HEK293 (cell line): ENCODE measurements around the gene FAM83E.

Experiments used
- CTCF ChIA-PET: fragments of 350-600 bp; formaldehyde crosslinking; extraction: SDS; loops from one replicate; lab custom pipeline; 2021; ENCODE audit warnings: antibody characterized with exemption; lab: Yijun Ruan, JAX
- POLR2A ChIA-PET: fragments of 300-600 bp; formaldehyde crosslinking; extraction: SDS; loops from one replicate; lab custom pipeline; 2020; ENCODE audit warnings: antibody characterized with exemption, inconsistent platforms; lab: Yijun Ruan, JAX
- H3K27ac ChIP-seq: fragments of 200-500 bp; sonication (Bioruptor generic); 2 replicates; pipeline ENCODE4 v1.5.1; 2014; ENCODE audit warnings: low read depth, low read length, control low read depth, inconsistent platforms; ENCODE audit errors: extremely low read depth
- H3K36me3 ChIP-seq, 2 experiments: fragments of 200-500 bp in 1 of 2; sonication (Bioruptor generic) in 1 of 2; 1 replicate in 1 of 2; 2 replicates in 1 of 2; pipeline ENCODE4 v1.5.1; 2014 to 2017; ENCODE audit warnings: inconsistent platforms in 2 of 2, low read length in 2 of 2; ENCODE audit not compliant: control insufficient read depth in 2 of 2, insufficient read depth in 1 of 2
- H3K4me1 ChIP-seq: fragments of 200-500 bp; sonication (Bioruptor generic); 2 replicates; pipeline ENCODE4 v1.5.1; 2014; ENCODE audit warnings: mild to moderate bottlenecking, low read length, inconsistent platforms; ENCODE audit not compliant: control insufficient read depth, insufficient read depth
- H3K4me3 ChIP-seq: 2 replicates; pipeline ENCODE4 v1.5.1; 2011; ENCODE audit warnings: low read depth, mild to moderate bottlenecking, control low read depth, low read length, moderate library complexity
- H3K9me3 ChIP-seq: fragments of 200-500 bp; sonication (Bioruptor generic); 2 replicates; pipeline ENCODE4 v1.5.1; 2014; ENCODE audit warnings: low read depth, low read length, inconsistent platforms; ENCODE audit not compliant: control insufficient read depth, insufficient read depth
- GLIS1 ChIP-seq: fragments of 450-650 bp; formaldehyde crosslinking; IDR thresholded peaks from 2 replicates; pipeline ENCODE4 v1.5.1; 2016; ENCODE audit warnings: missing biosample characterization, missing genetic modification characterization
- KLF7 ChIP-seq: fragments of 450-650 bp; formaldehyde crosslinking; IDR thresholded peaks from 2 replicates; pipeline ENCODE4 v1.5.1; 2016; ENCODE audit warnings: missing biosample characterization, missing genetic modification characterization, borderline replicate concordance
- SCRT1 ChIP-seq: fragments of 450-650 bp; formaldehyde crosslinking; IDR thresholded peaks from 2 replicates; pipeline ENCODE4 v1.5.1; 2016; ENCODE audit warnings: missing biosample characterization, missing genetic modification characterization, borderline replicate concordance
- WT1 ChIP-seq: fragments of 450-650 bp; formaldehyde crosslinking; IDR thresholded peaks from 2 replicates; pipeline ENCODE4 v1.5.1; 2016; ENCODE audit warnings: missing biosample characterization, missing genetic modification characterization
- ZBTB1 ChIP-seq: fragments of 450-650 bp; formaldehyde crosslinking; IDR thresholded peaks from 2 replicates; pipeline ENCODE4 v1.5.1; 2016; ENCODE audit warnings: missing biosample characterization, missing genetic modification characterization
- ZBTB17 ChIP-seq: fragments of 450-650 bp; formaldehyde crosslinking; IDR thresholded peaks from 2 replicates; pipeline ENCODE4 v1.5.1; 2016; ENCODE audit warnings: missing biosample characterization, missing genetic modification characterization
- ZNF214 ChIP-seq: fragments of 450-650 bp; formaldehyde crosslinking; IDR thresholded peaks from 2 replicates; pipeline ENCODE4 v1.5.1; 2017; ENCODE audit warnings: missing biosample characterization, mild to moderate bottlenecking, missing genetic modification characterization, borderline replicate concordance
- ZNF239 ChIP-seq: fragments of 450-650 bp; formaldehyde crosslinking; IDR thresholded peaks from 2 replicates; pipeline ENCODE4 v1.5.1; 2016; ENCODE audit warnings: missing biosample characterization, missing genetic modification characterization
- ZNF510 ChIP-seq: fragments of 450-650 bp; formaldehyde crosslinking; IDR thresholded peaks from 2 replicates; pipeline ENCODE4 v1.5.1; 2018; ENCODE audit warnings: mild to moderate bottlenecking, missing genetic modification characterization, missing biosample characterization; ENCODE audit not compliant: insufficient replicate concordance
- ZNF544 ChIP-seq: fragments of 450-650 bp; formaldehyde crosslinking; IDR thresholded peaks from 2 replicates; pipeline ENCODE4 v1.5.0; 2017; ENCODE audit warnings: missing biosample characterization, missing genetic modification characterization
- ZNF561 ChIP-seq: fragments of 450-650 bp; IDR thresholded peaks from 2 replicates; pipeline ENCODE4 v1.5.1; 2018; ENCODE audit warnings: missing biosample characterization, missing genetic modification characterization, borderline replicate concordance
- ZNF600 ChIP-seq: fragments of 450-650 bp; formaldehyde crosslinking; IDR thresholded peaks from 2 replicates; pipeline ENCODE4 v1.5.1; 2016; ENCODE audit warnings: missing biosample characterization, missing genetic modification characterization
- ZNF670 ChIP-seq: fragments of 450-650 bp; formaldehyde crosslinking; IDR thresholded peaks from 2 replicates; pipeline ENCODE4 v1.5.1; 2016; ENCODE audit warnings: missing biosample characterization, missing genetic modification characterization, low read depth
- ZNF701 ChIP-seq: fragments of 450-650 bp; formaldehyde crosslinking; IDR thresholded peaks from 2 replicates; pipeline ENCODE4 v1.5.1; 2016; ENCODE audit warnings: missing biosample characterization, missing genetic modification characterization
- ZSCAN30 ChIP-seq: fragments of 450-650 bp; IDR thresholded peaks from 2 replicates; pipeline ENCODE4 v1.5.1; 2018; ENCODE audit warnings: missing biosample characterization, mild to moderate bottlenecking, missing genetic modification characterization, moderate library complexity
- ZXDB ChIP-seq: fragments of 450-650 bp; formaldehyde crosslinking; IDR thresholded peaks from 2 replicates; pipeline ENCODE4 v1.5.1; 2016; ENCODE audit warnings: missing biosample characterization, missing genetic modification characterization
- TF ChIP-seq, protein P1 (sequence below): fragments of 450-650 bp; formaldehyde crosslinking; IDR thresholded peaks from 2 replicates; pipeline ENCODE4 v1.5.1; 2016; ENCODE audit warnings: missing biosample characterization, missing genetic modification characterization, low read depth
- TF ChIP-seq, protein P2 (sequence below): fragments of 450-650 bp; formaldehyde crosslinking; IDR thresholded peaks from 2 replicates; pipeline ENCODE4 v1.5.1; 2017; ENCODE audit warnings: missing biosample characterization, missing genetic modification characterization
- TF ChIP-seq, protein P3 (sequence below): fragments of 450-650 bp; IDR thresholded peaks from 2 replicates; pipeline ENCODE4 v1.5.1; 2018; ENCODE audit warnings: missing biosample characterization, missing genetic modification characterization
- TF ChIP-seq, protein P4 (sequence below): fragments of 450-650 bp; formaldehyde crosslinking; IDR thresholded peaks from 2 replicates; pipeline ENCODE4 v1.5.1; 2016; ENCODE audit warnings: missing biosample characterization, missing genetic modification characterization
- TF ChIP-seq, protein P5 (sequence below): sonication (generic); formaldehyde crosslinking; IDR thresholded peaks from 2 replicates; pipeline ENCODE4 v1.8.1; 2022; ENCODE audit warnings: mild to moderate bottlenecking, moderate library complexity, missing genetic modification reagents

FAM83E gene

DNA sequence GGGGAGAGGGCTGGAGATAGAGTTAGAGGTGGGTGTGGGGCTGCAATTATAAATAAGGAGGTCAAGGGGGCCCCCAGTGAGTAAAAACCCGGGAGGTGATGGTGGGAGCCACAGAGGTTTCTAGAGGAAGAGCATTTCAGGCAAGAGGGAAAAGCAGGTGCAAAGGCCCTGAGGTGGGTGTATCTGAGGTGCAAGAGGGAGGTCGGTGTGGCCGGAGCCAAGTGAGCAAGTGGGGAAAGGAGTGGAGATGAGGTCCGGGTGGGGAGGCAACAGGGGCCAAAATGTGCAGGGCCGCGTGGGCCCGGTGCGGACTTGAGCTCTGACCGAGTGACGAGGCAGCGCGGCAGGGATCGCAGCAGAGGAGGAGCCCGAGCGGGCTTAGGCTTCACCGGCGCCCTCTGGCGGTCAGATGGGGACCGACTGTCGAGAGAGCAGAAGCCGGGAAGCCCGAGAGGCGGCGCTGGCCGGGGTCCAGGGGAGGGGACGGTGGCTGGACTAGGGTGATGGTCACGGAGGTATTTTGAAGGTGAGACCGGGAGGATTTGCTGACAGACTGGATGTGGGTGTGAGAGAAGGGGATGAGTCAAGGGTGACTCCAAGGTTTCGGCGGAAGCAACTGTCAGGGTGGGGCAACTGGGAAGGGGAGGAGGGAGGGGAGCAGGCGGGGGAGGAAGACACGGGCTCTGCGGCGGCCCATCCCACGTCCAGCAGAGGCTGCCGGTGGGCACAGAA is 26.0 kb downstream of the FAM83E start (continued):
- TF ChIP-seq ZNF600 (tag by site-specific recombination): peak; percentile 47; the same call in 1 of the 2 replicates
- 0 out of 2 replicates have a peak, but pooled peaks have one; percentile 16 for TF ChIP-seq ZSCAN30 (tag by site-specific recombination)
- TF ChIP-seq ZNF214 (tag by site-specific recombination): no peak

DNA sequence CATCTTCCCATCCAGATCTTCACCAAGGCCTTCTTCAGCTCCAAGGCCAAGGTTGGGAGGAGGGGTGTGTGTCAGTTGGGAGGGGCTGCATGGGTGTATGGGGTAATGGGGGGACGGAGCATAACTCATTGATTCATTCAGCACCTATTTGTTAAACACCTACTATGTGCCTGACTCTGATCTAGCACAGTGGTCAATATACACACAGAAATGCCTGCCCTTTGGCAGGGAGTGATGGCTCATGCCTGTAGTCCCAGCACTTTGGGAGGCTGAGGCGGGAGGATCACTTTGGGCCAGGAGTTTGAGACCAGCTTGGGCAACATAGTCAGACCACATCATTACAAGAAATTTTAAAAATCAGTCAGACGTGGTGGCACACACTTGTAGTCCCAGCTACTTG is 27.5 kb downstream of the FAM83E start:
- Histone ChIP-seq H3K4me1 (no peaks in the 10 kb centered on the region), H3K9me3 (no peaks in the 10 kb centered on the region), H3K27ac (no peak overlapping the region), H3K36me3 (no peaks in the 10 kb centered on the region), H3K4me3 (no peak overlapping the region)
- ChIA-PET CTCF (interaction anchor here (0.6 to 12.4 kb wide), 11 partner anchors 22 to 1013 kb away, joined by 3 to 272 read pairs (median 4); partner anchors contain the start of gene CA11), POLR2A (interaction anchor here (1.4 to 1.8 kb wide), 2 partner anchors 74 to 81 kb away, joined by 3 to 4 read pairs; no protein-coding TSS in a partner anchor)
- TF ChIP-seq, protein P1, sequence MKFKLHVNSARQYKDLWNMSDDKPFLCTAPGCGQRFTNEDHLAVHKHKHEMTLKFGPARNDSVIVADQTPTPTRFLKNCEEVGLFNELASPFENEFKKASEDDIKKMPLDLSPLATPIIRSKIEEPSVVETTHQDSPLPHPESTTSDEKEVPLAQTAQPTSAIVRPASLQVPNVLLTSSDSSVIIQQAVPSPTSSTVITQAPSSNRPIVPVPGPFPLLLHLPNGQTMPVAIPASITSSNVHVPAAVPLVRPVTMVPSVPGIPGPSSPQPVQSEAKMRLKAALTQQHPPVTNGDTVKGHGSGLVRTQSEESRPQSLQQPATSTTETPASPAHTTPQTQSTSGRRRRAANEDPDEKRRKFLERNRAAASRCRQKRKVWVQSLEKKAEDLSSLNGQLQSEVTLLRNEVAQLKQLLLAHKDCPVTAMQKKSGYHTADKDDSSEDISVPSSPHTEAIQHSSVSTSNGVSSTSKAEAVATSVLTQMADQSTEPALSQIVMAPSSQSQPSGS (tag by site-specific recombination): no peak
- no peak for TF ChIP-seq ZNF701 (tag by site-specific recombination)
- TF ChIP-seq, protein P2, sequence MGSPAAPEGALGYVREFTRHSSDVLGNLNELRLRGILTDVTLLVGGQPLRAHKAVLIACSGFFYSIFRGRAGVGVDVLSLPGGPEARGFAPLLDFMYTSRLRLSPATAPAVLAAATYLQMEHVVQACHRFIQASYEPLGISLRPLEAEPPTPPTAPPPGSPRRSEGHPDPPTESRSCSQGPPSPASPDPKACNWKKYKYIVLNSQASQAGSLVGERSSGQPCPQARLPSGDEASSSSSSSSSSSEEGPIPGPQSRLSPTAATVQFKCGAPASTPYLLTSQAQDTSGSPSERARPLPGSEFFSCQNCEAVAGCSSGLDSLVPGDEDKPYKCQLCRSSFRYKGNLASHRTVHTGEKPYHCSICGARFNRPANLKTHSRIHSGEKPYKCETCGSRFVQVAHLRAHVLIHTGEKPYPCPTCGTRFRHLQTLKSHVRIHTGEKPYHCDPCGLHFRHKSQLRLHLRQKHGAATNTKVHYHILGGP (tag by site-specific recombination): no peak
- no peak for TF ChIP-seq ZNF544
- TF ChIP-seq, protein P3, sequence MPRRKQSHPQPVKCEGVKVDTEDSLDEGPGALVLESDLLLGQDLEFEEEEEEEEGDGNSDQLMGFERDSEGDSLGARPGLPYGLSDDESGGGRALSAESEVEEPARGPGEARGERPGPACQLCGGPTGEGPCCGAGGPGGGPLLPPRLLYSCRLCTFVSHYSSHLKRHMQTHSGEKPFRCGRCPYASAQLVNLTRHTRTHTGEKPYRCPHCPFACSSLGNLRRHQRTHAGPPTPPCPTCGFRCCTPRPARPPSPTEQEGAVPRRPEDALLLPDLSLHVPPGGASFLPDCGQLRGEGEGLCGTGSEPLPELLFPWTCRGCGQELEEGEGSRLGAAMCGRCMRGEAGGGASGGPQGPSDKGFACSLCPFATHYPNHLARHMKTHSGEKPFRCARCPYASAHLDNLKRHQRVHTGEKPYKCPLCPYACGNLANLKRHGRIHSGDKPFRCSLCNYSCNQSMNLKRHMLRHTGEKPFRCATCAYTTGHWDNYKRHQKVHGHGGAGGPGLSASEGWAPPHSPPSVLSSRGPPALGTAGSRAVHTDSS (tag by site-specific recombination): no peak
- no peak for TF ChIP-seq SCRT1 (tag by site-specific recombination)
- no peak for TF ChIP-seq ZXDB (tag by site-specific recombination)
- TF ChIP-seq ZNF510: no peak
- TF ChIP-seq, protein P4, sequence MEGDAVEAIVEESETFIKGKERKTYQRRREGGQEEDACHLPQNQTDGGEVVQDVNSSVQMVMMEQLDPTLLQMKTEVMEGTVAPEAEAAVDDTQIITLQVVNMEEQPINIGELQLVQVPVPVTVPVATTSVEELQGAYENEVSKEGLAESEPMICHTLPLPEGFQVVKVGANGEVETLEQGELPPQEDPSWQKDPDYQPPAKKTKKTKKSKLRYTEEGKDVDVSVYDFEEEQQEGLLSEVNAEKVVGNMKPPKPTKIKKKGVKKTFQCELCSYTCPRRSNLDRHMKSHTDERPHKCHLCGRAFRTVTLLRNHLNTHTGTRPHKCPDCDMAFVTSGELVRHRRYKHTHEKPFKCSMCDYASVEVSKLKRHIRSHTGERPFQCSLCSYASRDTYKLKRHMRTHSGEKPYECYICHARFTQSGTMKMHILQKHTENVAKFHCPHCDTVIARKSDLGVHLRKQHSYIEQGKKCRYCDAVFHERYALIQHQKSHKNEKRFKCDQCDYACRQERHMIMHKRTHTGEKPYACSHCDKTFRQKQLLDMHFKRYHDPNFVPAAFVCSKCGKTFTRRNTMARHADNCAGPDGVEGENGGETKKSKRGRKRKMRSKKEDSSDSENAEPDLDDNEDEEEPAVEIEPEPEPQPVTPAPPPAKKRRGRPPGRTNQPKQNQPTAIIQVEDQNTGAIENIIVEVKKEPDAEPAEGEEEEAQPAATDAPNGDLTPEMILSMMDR (tag by site-specific recombination): no peak
- TF ChIP-seq ZBTB1 (tag by site-specific recombination): no peak
- no peak for TF ChIP-seq ZNF239 (tag by site-specific recombination)
- no peak for TF ChIP-seq ZNF670 (tag by site-specific recombination)
- TF ChIP-seq, protein P5, sequence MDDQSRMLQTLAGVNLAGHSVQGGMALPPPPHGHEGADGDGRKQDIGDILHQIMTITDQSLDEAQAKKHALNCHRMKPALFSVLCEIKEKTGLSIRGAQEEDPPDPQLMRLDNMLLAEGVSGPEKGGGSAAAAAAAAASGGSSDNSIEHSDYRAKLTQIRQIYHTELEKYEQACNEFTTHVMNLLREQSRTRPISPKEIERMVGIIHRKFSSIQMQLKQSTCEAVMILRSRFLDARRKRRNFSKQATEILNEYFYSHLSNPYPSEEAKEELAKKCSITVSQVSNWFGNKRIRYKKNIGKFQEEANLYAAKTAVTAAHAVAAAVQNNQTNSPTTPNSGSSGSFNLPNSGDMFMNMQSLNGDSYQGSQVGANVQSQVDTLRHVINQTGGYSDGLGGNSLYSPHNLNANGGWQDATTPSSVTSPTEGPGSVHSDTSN (CRISPR knock-in tag): no peak
- TF ChIP-seq ZNF561: no peak
- TF ChIP-seq GLIS1 (tag by site-specific recombination): no peak
- TF ChIP-seq KLF7: no peak
- TF ChIP-seq ZBTB17 (tag by site-specific recombination): no peak
- TF ChIP-seq WT1 (tag by site-specific recombination): no peak
